GM13976 (cell line): ENCODE results near the gene CDK14.

Experiments used
- DNase-seq: peaks from one replicate; pipeline ENCODE4 v3.0.0; 2012; ENCODE audit warnings: low spot score
- in situ Hi-C: fragments of 300-500 bp; cut with MboI; formaldehyde crosslinking; loops from one replicate; pipeline ENCODE4 v1.12.0; 2022; ENCODE audit warnings: low sequenced_read_pairs, mixed read lengths, inconsistent platforms; ENCODE audit not compliant: unreplicated experiment
- TF ChIP-seq, protein P1 (sequence below): IDR thresholded peaks from 2 replicates; pipeline ENCODE4 v1.5.1; 2012; ENCODE audit warnings: borderline replicate concordance, mild to moderate bottlenecking; ENCODE audit not compliant: insufficient read depth; ENCODE audit errors: extremely low read depth, missing control alignments, control extremely low read depth

Gene CDK14

GRCh38 chr7:90569368-90569767 is 26.8 kb upstream of the CDK14 start:
- DNase-seq, result no peak
- TF ChIP-seq, protein P1, sequence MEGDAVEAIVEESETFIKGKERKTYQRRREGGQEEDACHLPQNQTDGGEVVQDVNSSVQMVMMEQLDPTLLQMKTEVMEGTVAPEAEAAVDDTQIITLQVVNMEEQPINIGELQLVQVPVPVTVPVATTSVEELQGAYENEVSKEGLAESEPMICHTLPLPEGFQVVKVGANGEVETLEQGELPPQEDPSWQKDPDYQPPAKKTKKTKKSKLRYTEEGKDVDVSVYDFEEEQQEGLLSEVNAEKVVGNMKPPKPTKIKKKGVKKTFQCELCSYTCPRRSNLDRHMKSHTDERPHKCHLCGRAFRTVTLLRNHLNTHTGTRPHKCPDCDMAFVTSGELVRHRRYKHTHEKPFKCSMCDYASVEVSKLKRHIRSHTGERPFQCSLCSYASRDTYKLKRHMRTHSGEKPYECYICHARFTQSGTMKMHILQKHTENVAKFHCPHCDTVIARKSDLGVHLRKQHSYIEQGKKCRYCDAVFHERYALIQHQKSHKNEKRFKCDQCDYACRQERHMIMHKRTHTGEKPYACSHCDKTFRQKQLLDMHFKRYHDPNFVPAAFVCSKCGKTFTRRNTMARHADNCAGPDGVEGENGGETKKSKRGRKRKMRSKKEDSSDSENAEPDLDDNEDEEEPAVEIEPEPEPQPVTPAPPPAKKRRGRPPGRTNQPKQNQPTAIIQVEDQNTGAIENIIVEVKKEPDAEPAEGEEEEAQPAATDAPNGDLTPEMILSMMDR, result no peak
- in situ Hi-C loops, result no loop called here

DNA sequence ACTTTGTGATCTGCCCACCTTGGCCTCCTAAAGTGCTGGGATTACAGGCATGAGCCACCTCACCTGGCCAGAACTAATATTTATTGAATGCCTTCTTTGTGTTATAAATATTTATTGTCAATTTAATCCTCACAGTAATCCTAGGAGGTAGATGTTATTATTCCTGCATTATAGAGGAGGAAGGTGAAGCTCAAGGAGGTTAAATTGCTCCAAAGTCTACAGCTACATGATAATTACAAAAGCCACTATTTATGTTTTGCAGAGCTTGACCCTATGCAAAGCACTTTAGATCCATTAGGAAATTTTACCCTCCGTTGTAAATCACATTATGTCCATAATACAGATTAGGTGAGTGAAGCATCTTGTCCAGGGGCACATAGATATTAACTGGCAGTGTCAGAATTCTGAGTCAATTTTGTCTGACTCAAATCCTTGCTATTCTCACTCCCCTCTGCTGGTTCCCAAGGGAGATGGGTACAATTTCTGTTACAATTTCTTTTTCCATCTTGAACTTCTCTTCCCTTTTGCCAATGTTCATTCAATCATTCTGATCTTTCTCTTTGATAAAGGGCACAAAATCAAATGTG is 25.7 kb upstream of the CDK14 start:
- TF ChIP-seq, protein P1, result no peak
- no peak for DNase-seq
- in situ Hi-C loops, result no loop called here

DNA sequence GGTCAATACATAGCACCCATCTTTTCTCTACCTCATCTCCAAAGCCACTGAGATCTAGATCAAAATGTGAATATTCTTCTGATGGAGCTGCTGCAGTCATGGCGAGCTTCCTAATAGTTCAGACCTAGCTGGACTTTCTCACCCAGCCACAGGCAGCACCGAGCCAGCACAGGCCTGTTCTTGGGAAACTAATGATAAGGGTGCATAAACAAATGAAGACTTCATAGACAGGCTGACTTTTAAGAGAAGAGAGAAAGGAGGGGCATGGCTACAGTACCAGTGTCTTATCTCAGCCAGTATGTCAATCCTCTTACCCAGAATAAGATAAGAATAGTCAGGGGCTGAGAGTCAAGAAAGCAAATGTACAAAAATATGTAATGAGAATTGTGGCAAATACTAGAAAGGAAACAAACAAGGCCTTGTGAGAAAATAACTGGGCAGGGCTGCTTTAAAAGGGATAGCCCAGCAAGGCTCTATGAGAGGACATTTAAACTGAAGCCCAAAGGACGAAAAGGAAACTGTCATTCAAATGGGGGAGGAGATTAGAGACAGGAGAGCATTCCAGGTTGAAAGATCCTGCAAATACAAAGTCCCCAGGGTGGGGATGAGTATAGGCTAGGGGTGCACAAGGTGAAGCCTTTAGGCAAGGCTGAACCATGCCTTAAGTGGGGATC is 21.8 kb upstream of the CDK14 start:
- DNase-seq, result no peak
- TF ChIP-seq, protein P1, result no peak
- in situ Hi-C loops, result no loop called here

- DNase-seq, result no peak
- in situ Hi-C loops, result no loop called here
- TF ChIP-seq, protein P1, result no peak
Observed at GRCh38 chr7:90574820-90575187, 21.3 kb upstream of the CDK14 start.

DNA sequence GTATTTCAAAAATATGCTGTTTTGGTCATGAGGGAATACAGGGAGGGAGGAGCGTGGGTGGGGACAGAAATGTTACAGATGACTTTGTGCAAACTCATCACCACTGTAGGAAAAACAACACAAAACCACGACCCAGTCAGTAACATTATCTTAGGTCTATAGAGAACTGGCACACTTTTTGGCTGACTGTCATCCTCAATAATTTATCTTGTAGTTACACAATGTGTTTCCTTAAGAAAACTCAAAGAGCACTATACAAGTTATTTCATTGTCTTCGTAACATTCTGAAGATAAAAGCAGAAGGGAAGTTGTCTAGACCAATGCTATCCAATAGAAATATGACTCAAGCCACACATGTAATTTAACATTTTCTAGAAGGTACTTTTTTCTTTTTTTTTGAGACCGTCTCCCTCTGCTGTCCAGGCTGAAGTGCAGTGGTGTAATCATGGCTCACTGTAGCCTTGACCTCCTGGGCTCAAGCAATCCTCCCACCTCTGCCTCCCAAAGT is 16.9 kb upstream of the CDK14 start:
- in situ Hi-C loops, result no loop called here
- no peak for DNase-seq
- TF ChIP-seq, protein P1, result no peak

DNA sequence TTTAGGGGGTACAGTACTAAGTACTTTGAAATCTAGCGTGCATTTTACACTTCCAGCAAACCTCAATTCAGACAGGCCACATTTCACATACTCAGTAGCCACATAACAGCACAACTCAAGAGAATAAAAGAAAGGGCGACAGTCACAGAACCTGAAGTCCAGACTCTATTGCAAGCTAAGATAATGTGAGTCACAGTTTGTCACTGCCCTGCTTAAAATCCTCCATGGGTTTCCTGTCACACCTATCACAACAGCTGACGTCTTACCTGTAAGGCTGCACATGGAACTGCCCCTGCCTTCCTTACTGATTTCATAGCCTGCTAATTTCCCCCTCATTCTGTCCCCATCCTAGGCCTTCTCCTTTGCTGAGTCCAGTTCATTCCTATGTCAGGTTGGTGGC is 16.1 kb upstream of the CDK14 start:
- TF ChIP-seq, protein P1, result no peak
- no peak for DNase-seq
- in situ Hi-C loops, result no loop called here
